Lower lobe of right lung (tissue), 2 donors: ENCODE data around the gene ANKRD36C. TPM values are rescaled to one million over a fixed set of nuclear protein-coding genes. Genes with fewer than 3 reads are reported as not detected.
"Not testable (repeated sequence)": the region's sequence is repeated elsewhere in the genome, so short reads cannot be mapped to it uniquely, and the experiment has no call there.

ENCODE experiments used
- ATAC-seq, 2 donors: fragments of 200-7000 bp; cut with Tn5 transposase; one replicate each; pipeline ENCODE4 v1.9.1; 2020 to 2022; ENCODE audit warnings: mild to moderate bottlenecking in 2 of 2, moderate library complexity in 2 of 2
- DNase-seq: peaks from one replicate; pipeline ENCODE4 v3.0.0-alpha.2; 2020
- H3K27ac ChIP-seq: fragments of 200-600 bp; one replicate; pipeline ENCODE4 v1.8.0; 2022
- H3K27me3 ChIP-seq: fragments of 200-600 bp; one replicate; pipeline ENCODE4 v1.8.0; 2022; ENCODE audit warnings: low read depth
- H3K36me3 ChIP-seq: fragments of 200-600 bp; one replicate; pipeline ENCODE4 v1.8.0; 2022; ENCODE audit warnings: mild to moderate bottlenecking
- H3K4me1 ChIP-seq: fragments of 200-600 bp; one replicate; pipeline ENCODE4 v1.8.0; 2022
- H3K4me3 ChIP-seq: fragments of 200-600 bp; one replicate; pipeline ENCODE4 v1.8.0; 2022; ENCODE audit warnings: mild to moderate bottlenecking
- H3K9me3 ChIP-seq: fragments of 200-600 bp; one replicate; pipeline ENCODE4 v1.8.0; 2022
- CTCF ChIP-seq: fragments of 200-600 bp; IDR thresholded peaks from one replicate; pipeline ENCODE4 v1.8.0; 2022; ENCODE audit warnings: antibody characterized with exemption, mild to moderate bottlenecking
- intact Hi-C: fragments of 100-400 bp; cut with DNase I; formaldehyde crosslinking; loops from one replicate; pipeline ENCODE4 v1.11.0; 2022
- total RNA-seq: library from RNA; stranded (reverse); fragmentation: NEBNext Ultra II Directional; extraction: Animal tissue kit (Norgen Biotek cat#: 25700); gene quantifications from one replicate; pipeline ENCODE4 v1.2.1, GENCODE V29; 2021
- donor health status: DM: no; HTN: yes; CAD: no; lungs with severe emphysema.

The ANKRD36C gene
- total RNA-seq, 1 donor from 2014 or later: 22.2 TPM

GRCh38 chr2:95992520-95993272 is 1.1 kb upstream of the ANKRD36C start:
- H3K4me3 ChIP-seq: peak overlapping the region; percentile 72
- H3K36me3 ChIP-seq, intact Hi-C loops, H3K4me1 ChIP-seq, H3K27me3 ChIP-seq, H3K9me3 ChIP-seq, DNase-seq: not testable (repeated sequence)
- ATAC-seq: peak; percentile 95 to 97
- peak overlapping the region; percentile 87 for H3K27ac ChIP-seq
- TF ChIP-seq CTCF: peak; percentile 77

DNA sequence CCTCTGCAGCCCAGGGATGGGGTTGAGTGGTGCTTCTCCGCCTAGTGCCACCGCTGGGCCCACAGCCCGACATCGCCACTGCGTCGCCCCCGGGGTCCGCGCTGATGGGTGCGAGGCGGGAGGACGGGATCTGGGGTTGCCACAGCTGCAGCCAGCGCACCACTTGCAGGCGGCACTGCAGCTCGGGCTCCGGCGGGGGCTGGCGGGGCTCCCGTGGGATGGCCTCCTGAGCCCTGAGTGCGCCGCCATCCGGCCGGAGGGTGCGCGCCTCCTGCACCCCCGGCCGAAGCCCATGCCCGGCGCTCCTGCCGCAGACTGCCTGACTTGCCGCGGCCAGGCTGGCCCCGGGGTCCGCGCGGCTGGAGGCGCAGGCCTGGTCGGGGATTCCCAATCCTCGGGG is 478 bp upstream of the ANKRD36C start:
- intact Hi-C loops: not testable (repeated sequence)

GRCh38 chr2:95990884-95991283 is 740 bp downstream of the ANKRD36C start:
- intact Hi-C loops, H3K9me3 ChIP-seq, ATAC-seq, H3K4me1 ChIP-seq, H3K27ac ChIP-seq, H3K36me3 ChIP-seq, DNase-seq, H3K27me3 ChIP-seq: not testable (repeated sequence)
- H3K4me3 ChIP-seq: peak overlapping the region; percentile 17

More for the DNA sequence above, 478 bp upstream of the ANKRD36C start:
- peak; percentile 88 to 89 for ATAC-seq
- not testable (repeated sequence) for DNase-seq, H3K4me1 ChIP-seq, H3K9me3 ChIP-seq, H3K36me3 ChIP-seq, H3K27me3 ChIP-seq
- Histone ChIP-seq H3K27ac (peak overlapping the region; percentile 87), H3K4me3 (peak overlapping the region; percentile 72)

DNA sequence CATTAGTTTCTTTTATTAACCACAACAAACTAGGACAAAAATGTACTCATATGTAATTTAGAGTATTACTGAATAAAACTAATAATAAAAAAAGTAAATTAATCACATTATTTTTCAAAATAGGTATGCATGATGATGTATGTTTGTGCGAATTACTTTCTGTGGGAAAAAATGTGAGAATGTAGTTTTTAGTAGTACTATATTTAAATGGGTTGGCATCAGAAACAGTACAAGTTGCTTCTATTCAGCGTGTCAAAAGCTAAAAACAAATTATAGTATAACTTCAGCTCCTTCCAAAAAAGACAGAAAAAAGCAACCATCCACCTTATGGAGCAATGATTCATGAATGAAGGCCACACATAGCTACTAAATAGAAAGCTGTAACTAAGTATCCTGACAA is 40.0 kb downstream of the ANKRD36C start:
- H3K27me3 ChIP-seq, H3K4me3 ChIP-seq, H3K4me1 ChIP-seq, DNase-seq, intact Hi-C loops, ATAC-seq, H3K27ac ChIP-seq, H3K9me3 ChIP-seq: not testable (repeated sequence)
- H3K36me3 ChIP-seq: peaks cover 27% of the 10 kb centered on the region

DNA sequence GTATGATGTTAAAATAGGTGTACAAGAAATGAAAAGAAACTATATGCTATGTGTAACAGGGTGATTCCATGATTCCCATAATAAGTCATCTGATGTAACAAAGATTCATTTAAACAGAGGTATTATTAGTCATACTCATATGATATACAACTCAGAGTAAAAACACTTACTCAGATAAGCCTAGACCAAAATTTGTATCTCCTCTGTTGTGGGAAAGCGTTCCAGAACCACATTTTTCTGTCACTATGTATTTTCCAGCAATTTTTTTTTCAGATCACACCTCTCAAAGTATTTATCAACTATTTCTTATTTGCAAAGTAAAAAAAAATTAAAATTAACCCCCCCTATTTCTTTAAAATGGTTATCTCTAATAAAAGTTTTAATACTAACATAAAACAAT is 43.6 kb downstream of the ANKRD36C start:
- H3K4me3 ChIP-seq, ATAC-seq, H3K27me3 ChIP-seq, H3K9me3 ChIP-seq, DNase-seq, H3K4me1 ChIP-seq, intact Hi-C loops, H3K27ac ChIP-seq: not testable (repeated sequence)
- H3K36me3 ChIP-seq: peaks cover 22% of the 10 kb centered on the region

GRCh38 chr2:95939947-95940346 is 51.7 kb downstream of the ANKRD36C start:
- H3K4me1 ChIP-seq, H3K4me3 ChIP-seq, ATAC-seq, DNase-seq, H3K27me3 ChIP-seq, H3K27ac ChIP-seq, H3K9me3 ChIP-seq, intact Hi-C loops: not testable (repeated sequence)
- peaks cover 10% of the 10 kb centered on the region for H3K36me3 ChIP-seq

DNA sequence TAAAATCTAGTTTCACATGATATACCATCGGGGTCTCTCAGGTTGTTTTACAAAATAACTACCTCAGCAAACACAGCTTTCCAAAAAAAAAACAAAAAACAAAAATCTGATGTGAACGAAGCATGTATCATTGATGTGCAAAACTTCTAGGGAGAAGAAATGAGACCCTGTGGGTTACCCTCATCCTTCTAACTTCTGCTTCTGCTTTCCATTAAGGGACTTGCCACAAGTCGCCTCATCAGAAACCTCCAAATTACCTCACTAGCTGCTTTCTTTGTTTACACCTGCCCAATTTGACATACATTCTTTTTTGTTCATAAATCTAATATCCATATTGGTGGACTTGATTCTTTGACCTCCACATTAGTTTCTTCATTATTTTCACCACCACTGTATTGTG is 60.9 kb downstream of the ANKRD36C start:
- ATAC-seq: not testable (repeated sequence)

GRCh38 chr2:95917007-95917406 is 74.6 kb downstream of the ANKRD36C start:
- DNase-seq, H3K9me3 ChIP-seq, ATAC-seq, H3K27ac ChIP-seq, H3K4me1 ChIP-seq, H3K27me3 ChIP-seq, intact Hi-C loops, H3K4me3 ChIP-seq: not testable (repeated sequence)
- peaks cover 35% of the 10 kb centered on the region for H3K36me3 ChIP-seq

More for the DNA sequence above, 60.9 kb downstream of the ANKRD36C start:
- H3K4me3 ChIP-seq, H3K4me1 ChIP-seq, intact Hi-C loops, H3K27ac ChIP-seq, H3K9me3 ChIP-seq, DNase-seq, H3K27me3 ChIP-seq: not testable (repeated sequence)
- H3K36me3 ChIP-seq: peaks cover 25% of the 10 kb centered on the region

DNA sequence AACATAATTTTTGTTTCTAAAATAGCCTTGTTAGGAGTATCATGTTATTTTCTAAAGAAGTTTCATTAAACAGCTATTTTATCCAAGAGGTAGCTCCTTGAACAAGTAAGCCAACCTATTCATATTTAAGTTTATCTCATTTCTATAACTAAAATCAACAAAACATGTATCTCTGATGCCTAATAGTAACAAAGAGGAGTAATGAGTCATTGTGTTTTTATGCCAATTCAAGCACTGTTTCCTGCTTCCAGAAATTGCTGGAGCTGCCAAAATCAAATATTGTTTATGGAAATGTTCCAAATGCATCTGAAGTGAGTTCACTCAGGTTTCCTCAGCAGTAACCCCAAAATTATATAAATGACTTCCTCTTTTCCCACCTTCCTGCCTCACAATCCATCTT is 76.5 kb downstream of the ANKRD36C start:
- H3K27ac ChIP-seq, ATAC-seq, H3K27me3 ChIP-seq, H3K9me3 ChIP-seq, DNase-seq, H3K4me3 ChIP-seq, H3K4me1 ChIP-seq, intact Hi-C loops: not testable (repeated sequence)
- peaks cover 23% of the 10 kb centered on the region for H3K36me3 ChIP-seq

- H3K9me3 ChIP-seq, H3K27ac ChIP-seq, intact Hi-C loops, H3K4me1 ChIP-seq, H3K27me3 ChIP-seq, ATAC-seq, H3K4me3 ChIP-seq, DNase-seq: not testable (repeated sequence)
- H3K36me3 ChIP-seq: peaks cover 17% of the 10 kb centered on the region
These were observed 80.2 kb downstream of the ANKRD36C start for GRCh38 chr2:95911431-95911830.

DNA sequence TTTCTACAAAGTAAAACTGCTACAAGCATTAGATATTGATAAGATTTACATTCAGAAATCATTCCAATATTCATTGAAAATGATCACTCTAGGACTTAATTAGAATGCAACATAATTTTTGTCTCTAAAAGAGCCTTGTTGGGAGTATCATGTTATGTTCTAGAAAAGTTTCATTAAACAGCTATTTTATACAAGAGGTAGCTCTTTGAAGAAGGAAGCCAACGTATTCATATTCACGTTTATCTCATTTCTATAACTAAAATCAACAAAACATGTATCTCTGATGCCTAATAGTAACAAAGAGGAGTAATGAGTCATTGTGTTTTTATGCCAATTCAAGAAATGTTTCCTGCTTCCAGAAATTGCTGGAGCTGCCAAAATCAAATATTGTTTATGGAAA is 97.2 kb downstream of the ANKRD36C start:
- H3K27ac ChIP-seq, H3K27me3 ChIP-seq, H3K9me3 ChIP-seq, DNase-seq, ATAC-seq, intact Hi-C loops, H3K4me1 ChIP-seq, H3K4me3 ChIP-seq: not testable (repeated sequence)
- peaks cover 16% of the 10 kb centered on the region for H3K36me3 ChIP-seq

DNA sequence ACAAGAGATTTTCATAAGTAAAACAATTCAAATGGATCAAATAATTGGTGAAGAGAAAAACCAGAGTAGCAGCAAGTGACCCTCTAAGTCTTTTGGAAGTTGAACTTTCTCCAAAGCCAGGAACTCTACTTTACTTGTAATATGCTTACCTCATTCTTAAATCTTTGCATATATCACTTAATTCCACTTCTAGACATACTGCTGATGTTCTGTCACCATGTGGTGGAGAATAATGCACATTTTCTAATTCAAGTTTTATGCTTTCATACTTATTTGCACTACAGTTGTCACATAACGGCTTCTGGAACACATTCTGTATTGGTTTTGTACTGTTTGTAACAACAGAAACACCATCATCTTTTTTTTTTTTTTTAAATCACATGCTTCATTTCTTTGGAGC is 123.7 kb downstream of the ANKRD36C start:
- ATAC-seq, H3K4me1 ChIP-seq, DNase-seq, H3K4me3 ChIP-seq, H3K27ac ChIP-seq, H3K9me3 ChIP-seq, H3K36me3 ChIP-seq, H3K27me3 ChIP-seq, intact Hi-C loops: not testable (repeated sequence)

- H3K27ac ChIP-seq, ATAC-seq, H3K4me1 ChIP-seq, H3K27me3 ChIP-seq, H3K9me3 ChIP-seq, intact Hi-C loops, DNase-seq, H3K4me3 ChIP-seq, H3K36me3 ChIP-seq: not testable (repeated sequence)
These were observed 124.5 kb downstream of the ANKRD36C start for GRCh38 chr2:95867047-95867677.
